ENCODE results near the gene SLC4A8.

DNA sequence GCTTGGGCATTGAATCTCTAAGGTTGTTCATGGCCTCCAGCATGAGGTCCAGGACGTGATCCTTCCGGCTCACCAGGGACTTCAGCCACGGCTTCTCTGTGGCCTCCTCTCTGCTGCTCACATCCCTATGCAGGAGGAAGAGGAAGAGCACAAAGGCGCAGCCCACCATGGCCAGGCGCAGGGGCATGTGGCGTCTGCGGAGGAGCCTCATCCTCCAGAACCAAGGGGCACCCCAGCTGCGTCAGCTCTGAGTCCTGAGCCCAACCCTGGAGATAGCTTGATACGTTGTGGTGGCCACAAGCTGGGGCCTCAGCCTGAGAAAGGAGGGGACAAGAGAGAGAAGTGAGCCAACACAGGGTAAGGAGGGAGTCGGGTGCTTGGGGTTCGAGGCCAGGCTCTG, 45.1 kb upstream of the SLC4A8 start:
- TF ChIP-seq, protein P1, sequence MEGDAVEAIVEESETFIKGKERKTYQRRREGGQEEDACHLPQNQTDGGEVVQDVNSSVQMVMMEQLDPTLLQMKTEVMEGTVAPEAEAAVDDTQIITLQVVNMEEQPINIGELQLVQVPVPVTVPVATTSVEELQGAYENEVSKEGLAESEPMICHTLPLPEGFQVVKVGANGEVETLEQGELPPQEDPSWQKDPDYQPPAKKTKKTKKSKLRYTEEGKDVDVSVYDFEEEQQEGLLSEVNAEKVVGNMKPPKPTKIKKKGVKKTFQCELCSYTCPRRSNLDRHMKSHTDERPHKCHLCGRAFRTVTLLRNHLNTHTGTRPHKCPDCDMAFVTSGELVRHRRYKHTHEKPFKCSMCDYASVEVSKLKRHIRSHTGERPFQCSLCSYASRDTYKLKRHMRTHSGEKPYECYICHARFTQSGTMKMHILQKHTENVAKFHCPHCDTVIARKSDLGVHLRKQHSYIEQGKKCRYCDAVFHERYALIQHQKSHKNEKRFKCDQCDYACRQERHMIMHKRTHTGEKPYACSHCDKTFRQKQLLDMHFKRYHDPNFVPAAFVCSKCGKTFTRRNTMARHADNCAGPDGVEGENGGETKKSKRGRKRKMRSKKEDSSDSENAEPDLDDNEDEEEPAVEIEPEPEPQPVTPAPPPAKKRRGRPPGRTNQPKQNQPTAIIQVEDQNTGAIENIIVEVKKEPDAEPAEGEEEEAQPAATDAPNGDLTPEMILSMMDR (IDR thresholded peaks at IDR 0.05), result no peak
- TF ChIP-seq POLR2A (IDR thresholded peaks at IDR 0.05), result no peak
